ENCODE data around the gene MYO1A. TPM values are rescaled to one million over a fixed set of nuclear protein-coding genes. Genes with fewer than 3 reads are reported as not detected.
A peak's percentile ranks its signal among the peaks of the same experiment; 100 is the strongest.

Gene MYO1A
- total and polyA plus RNA-seq, 12 donors = 0.01 to 0.08 TPM; not detected in 10

- no peaks in the 10 kb centered on the region for H3K9me3 ChIP-seq
- no peaks in the 10 kb centered on the region for H3K36me3 ChIP-seq
- no peak overlapping the region for H3K4me3 ChIP-seq
- no peak for TF ChIP-seq CTCF (IDR thresholded peaks at IDR 0.05)
- intact Hi-C loops (cut with DNase I) = loop anchor here in 9 of 10 donors (5.0 to 10.0 kb wide), 6 partner anchors 47 to 253 kb away; partner anchors contain the start of gene STAT6 (in 5 of the 9)
- H3K27me3 ChIP-seq = peaks cover 0 to 22% (median 18%) of the 10 kb centered on the region in 7 donors
- ATAC-seq (no peak), DNase-seq (no peak)
- H3K27ac ChIP-seq = no peak overlapping the region
- H3K4me1 ChIP-seq = peaks cover 0 to 19% (median 13%) of the 10 kb centered on the region in 9 donors
- WGBS, 2 donors = 88 to 91% methylated on average over 5 of the region's 5 CpGs
Measured at GRCh38 chr12:57009949-57010626, 39.8 kb downstream of the MYO1A start.

DNA sequence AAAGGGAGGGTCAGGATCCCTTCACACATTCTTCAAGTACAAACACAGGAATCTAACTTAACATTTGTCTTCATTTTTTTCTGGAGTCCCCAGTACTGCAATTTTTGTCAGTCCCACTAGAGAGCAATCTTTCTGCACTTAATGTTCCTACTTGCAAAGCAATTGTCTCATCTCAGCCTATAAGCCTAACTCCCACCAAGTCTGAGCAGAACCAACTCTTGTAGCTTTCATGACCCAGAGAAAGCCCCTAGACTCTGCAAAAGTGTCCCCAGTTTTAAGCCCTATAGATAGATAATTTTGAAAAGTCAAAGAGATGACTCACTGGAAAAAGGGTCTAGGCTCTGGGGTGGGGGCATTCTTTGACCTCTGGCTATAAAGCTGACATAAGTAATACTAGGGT lies 41.8 kb downstream of the MYO1A start:
- peak in 2 of 8 donors; percentile 18 to 28 for ATAC-seq
- peak in 8 of 9 donors; percentile 20 to 67 (median 52) for TF ChIP-seq CTCF (IDR thresholded peaks at IDR 0.05)
- no peaks in the 10 kb centered on the region for H3K9me3 ChIP-seq
- no peak overlapping the region for H3K27ac ChIP-seq
- H3K4me1 ChIP-seq = peaks cover 0 to 25% (median 18%) of the 10 kb centered on the region in 9 donors
- intact Hi-C loops (cut with DNase I) = loop anchor here in 8 of 10 donors (1.0 to 10.0 kb wide), 5 partner anchors 54 to 251 kb away; partner anchors contain the start of gene STAT6 (in 4 of the 8)
- H3K27me3 ChIP-seq = peaks cover 0 to 10% (median 1%) of the 10 kb centered on the region in 7 donors
- DNase-seq = no peak
- peaks cover 0 to 16% (median 14%) of the 10 kb centered on the region in 9 donors for H3K36me3 ChIP-seq
- H3K4me3 ChIP-seq = no peak overlapping the region

DNA sequence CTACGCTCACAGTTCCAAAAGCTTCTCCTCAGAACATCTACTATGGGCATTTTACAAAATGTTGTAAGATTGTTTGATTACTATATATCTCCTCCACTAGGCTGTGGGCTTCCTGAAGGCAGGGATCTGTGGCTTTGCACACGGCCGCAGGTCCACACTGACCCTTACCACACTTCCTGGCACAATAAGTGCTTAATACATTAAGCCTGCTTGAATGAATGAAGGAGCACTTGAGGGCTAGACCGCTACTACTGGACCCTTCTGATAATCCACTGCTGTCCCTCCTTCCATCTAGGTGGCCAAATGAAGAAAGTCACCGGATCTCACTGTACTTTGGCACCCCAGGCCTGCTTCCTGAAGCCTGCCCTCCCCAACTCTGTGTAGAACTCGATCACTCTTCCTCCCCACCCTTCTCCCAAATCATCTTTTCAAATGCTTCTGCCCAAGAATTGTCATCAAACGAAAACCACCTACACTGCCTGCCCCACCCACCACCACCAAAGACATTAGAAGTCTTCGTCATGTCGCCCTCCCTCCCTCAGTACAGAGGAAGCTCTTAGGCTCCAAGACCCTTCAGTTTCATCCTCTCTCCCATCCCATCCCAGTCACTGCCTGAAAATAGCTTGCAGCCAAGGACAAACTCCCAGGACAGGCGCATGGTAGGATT lies 43.0 kb downstream of the MYO1A start:
- TF ChIP-seq CTCF (IDR thresholded peaks at IDR 0.05) = peak in 1 of 9 donors; percentile 7
- Histone ChIP-seq H3K27me3 (peaks cover 0 to under 1% (median 0%) of the 10 kb centered on the region in 7 donors), H3K4me1 (peaks cover 0 to 26% (median 20%) of the 10 kb centered on the region in 9 donors), H3K9me3 (no peaks in the 10 kb centered on the region), H3K27ac (peak overlapping the region in 5 of 10 donors; percentile 20 to 92 (median 72)), H3K4me3 (peak overlapping the region in 8 of 10 donors; percentile 21 to 97 (median 88)), H3K36me3 (peaks cover 0 to 28% (median 26%) of the 10 kb centered on the region in 9 donors)
- ATAC-seq (peak in 2 of 8 donors; percentile 3 to 11), DNase-seq (no peak)
- 64 to 65% methylated on average over 10 of the region's 10 CpGs for WGBS, 2 donors
- intact Hi-C loops (cut with DNase I) = loop anchor here in 8 of 10 donors (5.0 to 10.0 kb wide), 4 partner anchors 55 to 250 kb away; partner anchors contain the start of gene STAT6 (in 4 of the 8)
